C4-2B (cell line): ENCODE results near the gene CLIC3.

Source experiments
- H3K27ac ChIP-seq: fragments of 450-650 bp; 2 replicates; pipeline ENCODE4 v1.5.1; 2017
- ZFX ChIP-seq: fragments of 450-650 bp; IDR thresholded peaks from 2 replicates; pipeline ENCODE4 v1.6.1; 2017
- TF ChIP-seq, protein P1 (sequence below): fragments of 450-650 bp; conservative IDR thresholded peaks from 2 replicates; pipeline ENCODE4 v1.5.1; 2017; ENCODE audit warnings: mild to moderate bottlenecking

The CLIC3 gene

GRCh38 chr9:136977223-136977622 lies 19.1 kb downstream of the CLIC3 start, which contains the start of gene PTGDS:
Gene PTGDS (plus strand): TSS chr9:136977504. CDS start chr9:136977579, 75 bp downstream.
- H3K27ac ChIP-seq = no peak within 1 kb of the TSS
- TF ChIP-seq ZFX = no peak
- TF ChIP-seq, protein P1, sequence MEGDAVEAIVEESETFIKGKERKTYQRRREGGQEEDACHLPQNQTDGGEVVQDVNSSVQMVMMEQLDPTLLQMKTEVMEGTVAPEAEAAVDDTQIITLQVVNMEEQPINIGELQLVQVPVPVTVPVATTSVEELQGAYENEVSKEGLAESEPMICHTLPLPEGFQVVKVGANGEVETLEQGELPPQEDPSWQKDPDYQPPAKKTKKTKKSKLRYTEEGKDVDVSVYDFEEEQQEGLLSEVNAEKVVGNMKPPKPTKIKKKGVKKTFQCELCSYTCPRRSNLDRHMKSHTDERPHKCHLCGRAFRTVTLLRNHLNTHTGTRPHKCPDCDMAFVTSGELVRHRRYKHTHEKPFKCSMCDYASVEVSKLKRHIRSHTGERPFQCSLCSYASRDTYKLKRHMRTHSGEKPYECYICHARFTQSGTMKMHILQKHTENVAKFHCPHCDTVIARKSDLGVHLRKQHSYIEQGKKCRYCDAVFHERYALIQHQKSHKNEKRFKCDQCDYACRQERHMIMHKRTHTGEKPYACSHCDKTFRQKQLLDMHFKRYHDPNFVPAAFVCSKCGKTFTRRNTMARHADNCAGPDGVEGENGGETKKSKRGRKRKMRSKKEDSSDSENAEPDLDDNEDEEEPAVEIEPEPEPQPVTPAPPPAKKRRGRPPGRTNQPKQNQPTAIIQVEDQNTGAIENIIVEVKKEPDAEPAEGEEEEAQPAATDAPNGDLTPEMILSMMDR = no peak

- TF ChIP-seq, protein P1 = no peak
- no peak for TF ChIP-seq ZFX
- H3K27ac ChIP-seq = no peak overlapping the region
These were observed 20.7 kb downstream of the CLIC3 start for GRCh38 chr9:136975644-136976043.

GRCh38 chr9:136974817-136975535 lies 21.4 kb downstream of the CLIC3 start:
- no peak for TF ChIP-seq ZFX
- TF ChIP-seq, protein P1 = no peak
- no peak overlapping the region for H3K27ac ChIP-seq

DNA sequence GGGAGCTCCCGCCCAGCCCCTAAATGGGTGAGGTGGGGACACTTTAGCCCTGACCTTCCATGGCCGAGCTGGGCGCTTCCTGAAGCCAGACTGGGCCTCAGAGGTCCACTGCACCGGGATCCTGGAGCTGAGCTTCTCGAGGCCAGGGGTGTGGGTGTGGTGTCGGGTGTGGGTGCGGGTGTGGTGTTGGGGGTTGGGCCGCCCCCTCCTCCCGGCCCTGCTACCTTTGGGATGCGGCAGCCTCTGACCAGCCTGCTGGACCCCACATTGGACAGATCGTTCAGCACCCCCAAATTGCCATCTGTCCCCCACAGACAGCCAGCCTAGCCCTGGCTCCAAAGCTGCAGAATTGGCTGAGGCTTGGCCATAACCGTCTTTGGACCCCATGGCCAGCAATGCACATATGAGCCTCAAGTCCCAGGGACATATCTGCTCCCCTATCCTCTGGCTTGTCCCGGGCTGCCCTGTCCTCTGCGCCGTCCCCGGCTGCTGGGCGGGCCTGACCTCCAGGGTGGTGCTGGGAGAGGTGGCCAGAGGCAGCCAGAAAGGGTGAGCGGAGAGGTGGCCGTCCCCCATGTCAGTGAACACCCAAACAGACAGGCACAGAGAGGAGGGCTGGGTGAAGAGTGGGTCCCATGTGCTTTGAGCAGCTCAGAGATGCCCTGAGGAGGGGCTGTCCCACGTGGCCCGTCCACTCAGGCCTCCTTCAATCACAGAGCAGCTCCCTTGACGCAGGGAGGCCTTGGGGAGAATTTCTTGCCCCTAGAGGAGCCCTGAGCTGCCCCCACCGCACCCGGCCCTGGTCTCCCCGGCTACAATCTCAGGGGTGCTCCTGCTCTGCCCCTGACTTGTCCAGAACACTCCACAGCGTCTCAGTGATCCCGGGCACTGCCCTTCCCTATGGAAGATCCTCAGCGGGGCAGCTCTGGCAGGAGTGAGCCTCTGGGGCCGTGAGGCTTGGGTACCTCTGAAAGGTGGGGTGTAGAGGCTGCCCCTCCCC lies 22.4 kb downstream of the CLIC3 start:
- no peak for TF ChIP-seq ZFX
- TF ChIP-seq, protein P1 = no peak
- H3K27ac ChIP-seq = no peak overlapping the region

DNA sequence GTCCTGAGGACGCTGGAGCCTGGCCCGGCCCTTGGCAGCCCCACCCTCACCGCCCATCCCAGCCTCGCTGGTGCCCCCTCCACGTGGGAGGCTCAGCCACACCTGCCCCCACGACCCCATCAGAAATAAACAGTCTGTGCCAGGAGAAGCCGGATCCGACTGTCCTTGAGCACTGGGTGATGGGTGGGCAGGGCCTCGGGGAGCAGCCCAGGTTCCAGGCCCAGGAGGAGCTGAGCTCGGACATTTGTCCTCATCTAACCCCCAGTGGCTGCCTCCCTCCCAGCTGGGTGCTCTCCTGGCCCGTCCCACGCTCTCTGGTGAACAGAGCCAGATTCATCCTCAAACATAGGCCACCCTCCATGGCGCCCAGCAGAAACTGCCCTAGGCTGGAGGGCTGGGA lies 23.6 kb downstream of the CLIC3 start:
- TF ChIP-seq ZFX = no peak
- TF ChIP-seq, protein P1 = no peak
- no peak overlapping the region for H3K27ac ChIP-seq

DNA sequence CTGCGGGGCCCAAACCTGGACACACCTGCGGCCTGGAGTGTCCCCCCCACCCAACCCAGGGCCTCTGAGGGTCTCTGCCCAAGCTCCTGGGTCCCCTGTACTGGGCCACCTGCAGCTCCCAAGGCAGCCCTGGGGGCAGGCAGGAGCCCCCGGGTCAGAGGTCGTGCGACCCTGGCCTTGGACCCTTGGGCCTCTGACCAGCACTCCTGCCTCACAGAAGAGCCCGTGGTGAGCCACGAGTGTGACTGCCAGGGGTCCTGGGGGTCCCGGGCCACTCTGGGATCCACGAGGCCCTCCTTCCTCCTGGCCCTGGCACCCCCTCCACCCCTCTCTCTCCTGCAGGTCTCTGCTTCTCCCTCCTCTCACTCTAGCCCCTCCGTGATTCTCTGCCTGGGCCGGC lies 24.0 kb downstream of the CLIC3 start:
- TF ChIP-seq, protein P1 = no peak
- TF ChIP-seq ZFX = no peak
- no peak overlapping the region for H3K27ac ChIP-seq

DNA sequence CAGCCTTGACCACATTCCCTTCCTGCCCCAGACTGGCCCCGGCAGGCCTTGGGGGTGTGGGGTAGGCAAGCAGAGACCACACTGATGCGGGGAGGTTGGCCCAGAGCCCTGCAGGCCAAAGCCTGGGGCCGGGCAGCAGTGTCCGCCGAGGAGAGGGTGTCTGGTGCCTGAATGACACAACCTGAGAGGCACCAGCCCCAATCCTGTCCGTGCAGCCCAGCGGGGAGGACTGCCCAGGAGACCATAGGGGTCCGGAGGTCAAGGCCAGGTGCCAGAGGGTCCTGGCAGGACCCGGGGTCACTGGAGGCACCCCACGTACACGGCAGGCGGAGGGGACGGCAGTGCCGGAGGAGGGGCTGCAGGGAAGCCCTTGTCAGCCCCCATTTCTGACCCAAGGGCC lies 24.6 kb downstream of the CLIC3 start:
- no peak overlapping the region for H3K27ac ChIP-seq
- TF ChIP-seq, protein P1 = no peak
- TF ChIP-seq ZFX = no peak
